NCI-H187 treated with DMSO at 0.1 percent for 48 hours (cell line): ENCODE data around the gene PLCB2.

Experiments used
- DNase-seq: peaks from one replicate; lab custom pipeline; 2025; lab: John Stamatoyannopoulos, UW

PLCB2 gene

GRCh38 chr15:40285151-40285550 is 22.6 kb downstream of the PLCB2 start:
- DNase-seq, result no peak

- DNase-seq, result no peak
These were observed 24.0 kb downstream of the PLCB2 start for GRCh38 chr15:40283615-40284300.

DNA sequence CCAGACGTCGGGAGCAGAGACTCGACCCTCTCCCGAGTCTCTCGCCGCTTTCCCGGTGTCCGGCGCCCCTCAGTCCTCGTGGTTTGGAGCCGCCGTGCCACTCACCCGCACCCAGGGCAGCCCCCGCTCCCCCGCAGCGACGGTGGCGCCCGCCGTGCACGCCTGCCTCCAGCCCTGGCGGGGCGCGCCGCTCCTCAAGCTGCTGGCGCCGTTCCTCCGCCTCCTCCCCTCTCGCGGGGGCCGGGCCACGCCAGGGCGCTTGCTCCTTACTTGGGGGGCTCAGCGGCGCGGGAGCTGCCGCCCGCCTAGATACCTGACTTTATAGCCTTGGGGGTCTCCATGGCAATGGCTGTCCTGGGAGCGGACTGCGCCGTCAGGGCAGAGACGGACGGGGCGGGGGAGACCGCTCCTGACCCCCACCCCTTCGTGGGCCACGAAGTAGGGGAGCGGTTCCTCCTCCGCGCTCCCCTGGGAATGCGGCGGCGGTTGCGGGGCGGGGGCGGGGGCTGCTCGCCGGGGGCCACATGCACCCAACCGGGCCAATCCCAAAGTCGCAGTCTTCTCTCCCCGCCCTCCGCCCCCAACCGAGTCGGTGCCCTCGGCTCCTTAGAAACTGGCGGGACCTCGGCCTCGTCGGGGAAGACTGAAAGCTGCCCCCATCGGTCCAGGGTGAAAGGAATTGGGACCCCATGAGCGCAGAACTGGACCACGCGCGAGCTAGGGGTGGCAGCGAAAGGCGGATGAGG is 24.7 kb downstream of the PLCB2 start, which contains the start of gene ANKRD63:
TSS of gene ANKRD63 (minus strand) at position 196 of the 746 bp plus-strand sequence. CDS start 478 bp downstream, outside the sequence.
- DNase-seq, result no peak

DNA sequence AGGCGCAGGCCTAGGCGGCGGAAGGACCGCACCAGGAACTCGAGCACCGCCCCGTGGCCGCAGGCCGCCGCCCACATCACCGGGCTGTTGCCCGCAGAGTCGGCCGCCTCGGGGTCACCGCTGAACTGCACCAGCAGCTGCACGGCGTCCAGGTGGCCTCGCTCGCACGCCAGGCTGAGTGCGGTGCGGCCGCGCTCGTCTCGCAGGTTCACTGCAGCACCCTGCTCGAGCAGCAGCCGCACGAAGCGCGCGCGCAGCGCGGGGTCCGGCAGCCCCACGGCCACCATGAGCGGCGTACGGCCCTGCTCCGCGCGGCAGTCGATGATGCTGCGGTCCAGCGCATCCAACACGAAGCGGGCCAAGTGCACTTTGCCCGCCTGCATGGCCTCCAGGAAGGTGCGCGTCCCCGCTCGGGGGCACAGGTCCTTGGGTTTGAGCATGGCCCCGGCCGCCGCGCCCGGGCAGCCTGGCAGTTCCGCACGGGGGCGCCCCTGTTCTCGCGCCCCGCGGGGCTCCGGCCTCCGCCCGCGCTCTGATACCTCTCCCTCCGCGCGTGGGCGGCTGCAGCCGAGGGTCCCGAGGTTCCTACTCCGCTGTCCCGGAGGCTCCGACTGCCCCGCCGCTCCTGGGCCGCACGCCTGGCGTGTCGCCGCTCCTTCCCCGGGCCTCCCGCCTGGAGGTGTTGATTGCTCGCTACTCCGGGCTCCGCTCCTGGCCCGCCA is 25.4 kb downstream of the PLCB2 start:
- no peak for DNase-seq

GRCh38 chr15:40281801-40282146 is 26.0 kb downstream of the PLCB2 start:
- DNase-seq, result no peak

- no peak for DNase-seq
These were observed 26.5 kb downstream of the PLCB2 start for GRCh38 chr15:40281057-40281800.

- DNase-seq, result no peak
These were observed 27.3 kb downstream of the PLCB2 start for GRCh38 chr15:40280260-40281056.

GRCh38 chr15:40279437-40280141 is 28.1 kb downstream of the PLCB2 start:
- no peak for DNase-seq

DNA sequence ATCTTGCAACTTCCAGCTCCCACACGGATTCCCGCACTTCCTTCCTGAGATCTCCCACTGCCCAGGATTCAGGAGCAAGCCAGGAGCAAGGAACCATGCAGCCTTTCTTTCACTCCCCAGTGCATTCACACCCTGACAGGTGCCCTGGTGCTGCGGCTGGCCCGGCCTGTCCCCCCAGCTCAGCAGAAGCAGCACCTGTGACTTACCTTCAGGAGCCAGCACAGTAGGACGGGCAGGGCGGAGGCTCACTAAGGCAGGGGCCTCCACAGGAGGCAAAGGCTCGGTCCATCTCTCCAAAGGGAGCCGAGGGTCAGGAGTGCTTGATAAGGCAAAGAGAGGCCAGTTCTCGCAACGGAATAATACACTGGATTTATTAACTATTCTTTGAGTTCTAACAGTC is 29.7 kb downstream of the PLCB2 start:
- no peak for DNase-seq

- no peak for DNase-seq
These were observed 30.3 kb downstream of the PLCB2 start for GRCh38 chr15:40277471-40277870.

GRCh38 chr15:40276927-40277326 is 30.8 kb downstream of the PLCB2 start:
- no peak for DNase-seq

DNA sequence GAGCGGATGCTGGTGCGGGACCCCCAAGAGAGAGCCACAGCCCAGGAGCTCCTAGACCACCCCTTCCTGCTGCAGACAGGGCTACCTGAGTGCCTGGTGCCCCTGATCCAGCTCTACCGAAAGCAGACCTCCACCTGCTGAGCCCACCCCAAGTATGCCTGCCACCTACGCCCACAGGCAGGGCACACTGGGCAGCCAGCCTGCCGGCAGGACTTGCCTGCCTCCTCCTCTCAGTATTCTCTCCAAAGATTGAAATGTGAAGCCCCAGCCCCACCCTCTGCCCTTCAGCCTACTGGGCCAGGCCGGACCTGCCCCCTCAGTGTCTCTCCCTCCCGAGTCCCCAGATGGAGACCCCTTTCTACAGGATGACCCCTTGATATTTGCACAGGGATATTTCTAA is 31.8 kb downstream of the PLCB2 start:
- DNase-seq, result no peak

DNA sequence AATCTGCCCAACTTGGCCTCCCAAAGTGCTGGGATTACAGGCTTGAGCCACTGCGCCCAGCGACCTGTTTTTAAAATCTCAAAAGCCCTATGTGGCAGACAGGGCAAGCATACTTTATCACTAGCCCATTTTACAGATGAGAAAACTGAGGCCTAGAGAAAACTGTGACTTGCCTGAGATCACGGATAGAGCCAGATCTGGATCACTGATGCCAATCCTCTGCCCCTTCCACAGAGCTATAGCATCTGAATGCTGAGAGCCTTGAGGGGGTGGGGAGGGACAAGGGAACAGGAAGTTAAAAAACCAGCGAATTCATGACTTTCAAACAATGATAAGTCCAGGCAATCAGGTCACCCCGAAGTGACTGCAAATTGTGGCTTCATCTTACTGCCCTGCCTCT is 32.2 kb downstream of the PLCB2 start:
- DNase-seq, result no peak

- DNase-seq, result no peak
These were observed 33.1 kb downstream of the PLCB2 start for GRCh38 chr15:40274350-40275274.

DNA sequence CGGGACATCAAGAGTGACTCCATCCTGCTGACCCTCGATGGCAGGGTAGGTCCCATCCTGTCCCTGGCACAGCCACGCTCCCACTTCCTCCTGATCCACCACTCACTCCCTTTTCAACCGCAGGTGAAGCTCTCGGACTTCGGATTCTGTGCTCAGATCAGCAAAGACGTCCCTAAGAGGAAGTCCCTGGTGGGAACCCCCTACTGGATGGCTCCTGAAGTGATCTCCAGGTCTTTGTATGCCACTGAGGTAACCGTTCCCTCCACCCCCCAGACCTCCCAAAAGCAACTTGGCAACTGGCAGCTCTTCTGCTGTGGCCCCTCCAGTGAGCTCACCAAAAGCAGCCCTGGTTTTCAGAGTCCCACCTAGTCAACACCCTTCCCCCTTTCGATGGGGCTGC is 34.3 kb downstream of the PLCB2 start:
- DNase-seq, result no peak

DNA sequence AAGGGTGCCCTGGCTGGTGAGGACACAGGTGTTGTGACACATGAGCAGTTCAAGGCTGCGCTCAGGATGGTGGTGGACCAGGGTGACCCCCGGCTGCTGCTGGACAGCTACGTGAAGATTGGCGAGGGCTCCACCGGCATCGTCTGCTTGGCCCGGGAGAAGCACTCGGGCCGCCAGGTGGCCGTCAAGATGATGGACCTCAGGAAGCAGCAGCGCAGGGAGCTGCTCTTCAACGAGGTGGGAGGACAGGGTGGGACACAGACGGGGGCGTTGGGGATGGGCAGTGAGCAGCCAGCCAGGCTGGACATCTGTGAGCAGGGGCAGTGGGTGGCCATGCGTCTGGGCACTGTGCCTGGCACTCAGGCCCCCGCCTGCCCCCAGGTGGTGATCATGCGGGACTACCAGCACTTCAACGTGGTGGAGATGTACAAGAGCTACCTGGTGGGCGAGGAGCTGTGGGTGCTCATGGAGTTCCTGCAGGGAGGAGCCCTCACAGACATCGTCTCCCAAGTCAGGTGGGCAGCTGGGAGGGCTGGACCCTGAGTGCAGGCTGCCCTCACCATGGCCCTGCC is 35.2 kb downstream of the PLCB2 start:
- DNase-seq, result no peak

DNA sequence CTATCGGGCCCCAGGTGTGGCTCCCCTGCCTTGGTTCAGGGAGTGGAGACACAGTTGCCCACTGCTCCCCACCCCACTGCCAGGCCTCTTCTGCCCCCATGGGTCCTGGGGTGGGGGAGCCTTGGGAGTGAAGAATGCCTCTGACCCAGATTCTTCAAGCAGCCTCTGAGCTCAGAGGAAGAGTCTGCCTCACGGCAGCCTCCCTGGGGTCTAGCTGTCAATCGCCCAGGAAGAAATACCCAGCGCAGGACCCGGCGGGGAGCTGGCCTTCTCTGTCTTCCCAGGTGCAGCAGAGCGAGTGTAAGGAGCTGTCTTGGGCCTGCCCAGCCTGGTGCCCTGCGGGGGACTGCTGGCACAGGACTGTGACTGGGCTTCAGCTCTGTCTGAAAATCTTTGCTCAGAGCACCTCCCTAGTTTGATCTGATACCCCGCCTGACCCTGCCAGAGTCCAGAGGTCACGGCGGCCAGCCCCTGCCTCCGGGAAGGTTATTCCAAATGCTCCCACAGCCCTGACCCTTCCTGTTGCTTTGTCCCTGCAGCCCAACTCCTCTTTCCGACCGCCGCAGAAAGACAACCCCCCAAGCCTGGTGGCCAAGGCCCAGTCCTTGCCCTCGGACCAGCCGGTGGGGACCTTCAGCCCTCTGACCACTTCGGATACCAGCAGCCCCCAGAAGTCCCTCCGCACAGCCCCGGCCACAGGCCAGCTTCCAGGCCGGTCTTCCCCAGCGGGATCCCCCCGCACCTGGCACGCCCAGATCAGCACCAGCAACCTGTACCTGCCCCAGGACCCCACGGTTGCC is 35.9 kb downstream of the PLCB2 start:
- no peak for DNase-seq

GRCh38 chr15:40270246-40270995 is 37.3 kb downstream of the PLCB2 start:
- no peak for DNase-seq
